Left renal pelvis (tissue), 4 donors: ENCODE measurements around the gene MARCHF9. TPM values are rescaled to one million over a fixed set of nuclear protein-coding genes. Genes with fewer than 3 reads are reported as not detected.
A peak's percentile ranks its signal among the peaks of the same experiment; 100 is the strongest.

ENCODE experiments used
- DNase-seq, 4 donors: peaks; one replicate each; pipeline ENCODE4 v3.0.0-alpha.2; 2013; ENCODE audit warnings: low read depth in 4 of 4, low spot score in 3 of 4
- polyA plus RNA-seq, 4 donors: library from polyadenylated mRNA; unstranded; fragments of 120-200 nt; gene quantifications; one replicate each; pipeline ENCODE4 v1.2.1, GENCODE V29; 2013; ENCODE audit not compliant: insufficient read length in 4 of 4

The MARCHF9 gene
- polyA plus RNA-seq, 4 donors, result 9.9 to 25.9 (median 16.3) TPM

DNA sequence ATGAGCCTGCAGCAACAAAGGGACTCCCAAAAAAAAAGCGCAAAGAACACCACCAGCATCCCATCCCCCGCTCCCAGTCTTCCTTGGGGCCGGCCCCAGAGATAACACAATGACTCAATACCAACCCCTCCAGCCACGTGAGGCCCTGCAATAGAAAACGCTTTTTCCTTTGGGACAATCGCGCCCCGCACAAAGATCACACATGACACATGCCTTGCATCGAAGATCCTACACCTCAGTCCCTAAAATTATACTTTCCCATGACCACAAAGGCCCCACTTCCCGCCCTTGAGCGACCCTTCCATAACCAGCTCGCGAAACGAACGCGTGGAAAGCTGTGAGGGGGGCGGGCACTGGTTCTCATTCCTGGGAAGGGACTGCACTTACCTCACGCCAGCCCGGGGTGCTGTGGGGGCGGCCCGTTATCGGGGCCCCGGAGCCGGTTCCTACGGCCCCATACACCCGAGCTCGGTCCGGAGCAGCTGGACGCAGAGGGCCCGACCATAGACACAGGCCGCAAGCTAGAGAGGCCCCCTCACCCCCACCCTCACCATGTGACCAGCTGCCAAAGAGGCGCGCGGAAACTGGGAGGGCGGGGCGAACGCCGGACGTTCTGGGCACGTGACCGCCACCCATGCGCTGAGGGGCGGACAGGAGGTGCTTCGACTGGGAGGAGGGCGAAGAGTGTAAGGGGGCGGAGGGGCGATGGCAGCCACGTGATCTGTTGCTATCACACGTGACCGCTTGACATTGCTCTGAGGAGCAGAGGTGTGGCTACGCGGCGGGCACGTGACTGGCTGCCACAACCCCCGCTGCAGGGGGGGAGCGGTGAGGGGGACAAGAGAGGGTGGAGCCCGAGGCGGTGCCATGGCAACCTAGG, 2.9 kb upstream of the MARCHF9 start, which contains the start of gene CDK4:
Gene CDK4, minus strand, starts transcription at position 523 of the 880 bp plus-strand sequence. CDS start 593 bp downstream, outside the sequence.
- peak; percentile 96 to 98 (median 97) for DNase-seq

DNA sequence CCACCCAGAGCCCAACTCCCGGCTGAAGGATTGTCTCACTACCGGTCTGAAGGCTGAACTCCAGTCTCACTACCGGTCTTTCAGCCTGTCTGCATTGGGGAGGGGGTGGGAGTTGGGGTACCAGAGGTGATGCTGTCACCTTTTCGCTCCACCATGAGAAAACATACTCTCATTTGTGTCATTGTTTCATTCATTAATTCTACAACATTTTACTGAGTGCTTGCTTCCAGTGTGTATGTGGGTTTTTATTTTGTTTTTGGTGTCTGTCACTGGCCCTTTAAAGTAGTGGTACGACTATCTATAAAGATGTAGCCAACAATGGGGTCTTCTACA, 2.3 kb upstream of the MARCHF9 start:
- DNase-seq, result no peak

DNA sequence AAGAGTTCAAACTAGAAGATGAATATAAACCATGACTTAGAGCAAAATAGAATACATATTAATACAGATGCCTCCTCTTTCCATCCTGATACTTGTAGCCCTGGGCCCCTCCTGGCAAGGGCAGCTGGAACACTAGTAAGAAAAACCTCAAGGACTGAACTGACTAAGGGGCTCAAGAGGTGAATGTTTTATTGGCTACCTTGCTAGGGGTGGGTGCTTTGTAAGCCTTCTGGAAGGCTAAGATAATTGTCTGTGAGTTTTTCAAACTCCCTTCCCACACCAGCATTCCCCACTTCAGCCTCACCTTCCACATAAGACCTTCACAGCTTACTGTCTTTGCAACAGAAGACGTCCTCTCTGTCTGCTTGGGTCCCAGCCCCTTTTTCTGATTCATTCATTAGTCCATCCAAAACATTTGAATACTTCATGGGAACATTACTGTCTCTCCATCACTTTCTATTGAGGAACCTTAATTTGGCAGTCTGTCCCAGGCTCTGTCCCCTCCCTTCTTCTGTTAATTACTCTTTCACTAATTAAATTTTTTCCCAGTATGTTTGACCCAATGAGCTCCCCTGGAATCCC, 1.1 kb upstream of the MARCHF9 start:
- DNase-seq, result no peak

DNA sequence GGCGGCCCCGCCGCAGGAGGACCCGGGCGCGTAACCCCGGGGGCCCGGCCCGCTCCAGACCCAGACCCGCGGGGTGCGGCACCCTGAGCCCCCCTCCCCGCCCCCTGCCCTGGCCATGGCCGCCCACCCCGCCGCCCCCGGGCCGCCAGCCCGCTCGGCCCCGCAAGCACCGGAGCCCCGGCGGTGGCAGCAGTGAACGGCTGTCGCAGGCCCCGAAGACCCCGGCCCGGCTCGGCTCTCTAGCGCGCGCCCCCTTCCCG, 221 bp downstream of the MARCHF9 start:
- no peak for DNase-seq

DNA sequence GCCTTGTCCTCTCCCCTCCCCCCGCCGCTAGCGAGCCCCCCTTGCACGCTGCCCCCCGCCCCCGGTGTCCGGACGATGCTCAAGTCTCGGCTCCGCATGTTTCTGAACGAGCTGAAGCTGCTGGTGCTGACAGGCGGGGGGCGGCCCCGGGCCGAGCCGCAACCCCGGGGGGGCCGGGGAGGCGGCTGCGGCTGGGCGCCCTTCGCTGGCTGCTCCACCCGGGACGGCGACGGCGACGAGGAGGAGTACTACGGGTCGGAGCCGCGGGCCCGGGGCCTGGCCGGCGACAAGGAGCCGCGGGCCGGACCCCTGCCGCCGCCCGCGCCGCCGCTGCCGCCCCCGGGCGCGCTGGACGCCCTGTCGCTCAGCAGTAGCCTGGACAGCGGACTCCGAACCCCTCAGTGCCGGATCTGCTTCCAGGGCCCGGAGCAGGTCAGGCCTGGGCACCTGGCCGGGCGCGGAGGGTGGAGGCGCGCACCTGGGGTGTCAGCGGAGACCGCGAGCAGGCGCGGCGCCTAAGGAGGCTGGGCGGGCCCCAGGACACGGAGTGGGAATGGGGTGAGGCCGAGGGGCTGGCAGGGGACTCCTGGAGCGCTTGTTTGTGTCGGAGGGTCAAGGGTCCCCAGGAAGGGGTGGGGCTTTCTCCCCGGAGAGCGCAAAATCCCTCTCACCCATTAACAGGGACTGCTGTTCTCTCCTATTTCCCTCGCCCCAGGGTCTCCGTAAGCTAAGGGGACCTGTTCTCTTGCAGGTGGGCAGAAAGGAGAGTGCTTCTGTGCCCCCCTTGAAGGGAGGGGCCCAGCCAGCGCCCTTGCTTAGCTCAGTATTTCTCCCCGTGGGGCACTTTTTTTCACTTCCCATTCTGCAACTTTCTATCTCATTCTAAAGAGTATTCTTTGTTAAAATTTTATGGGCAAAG, 810 bp downstream of the MARCHF9 start:
- DNase-seq, result no peak

DNA sequence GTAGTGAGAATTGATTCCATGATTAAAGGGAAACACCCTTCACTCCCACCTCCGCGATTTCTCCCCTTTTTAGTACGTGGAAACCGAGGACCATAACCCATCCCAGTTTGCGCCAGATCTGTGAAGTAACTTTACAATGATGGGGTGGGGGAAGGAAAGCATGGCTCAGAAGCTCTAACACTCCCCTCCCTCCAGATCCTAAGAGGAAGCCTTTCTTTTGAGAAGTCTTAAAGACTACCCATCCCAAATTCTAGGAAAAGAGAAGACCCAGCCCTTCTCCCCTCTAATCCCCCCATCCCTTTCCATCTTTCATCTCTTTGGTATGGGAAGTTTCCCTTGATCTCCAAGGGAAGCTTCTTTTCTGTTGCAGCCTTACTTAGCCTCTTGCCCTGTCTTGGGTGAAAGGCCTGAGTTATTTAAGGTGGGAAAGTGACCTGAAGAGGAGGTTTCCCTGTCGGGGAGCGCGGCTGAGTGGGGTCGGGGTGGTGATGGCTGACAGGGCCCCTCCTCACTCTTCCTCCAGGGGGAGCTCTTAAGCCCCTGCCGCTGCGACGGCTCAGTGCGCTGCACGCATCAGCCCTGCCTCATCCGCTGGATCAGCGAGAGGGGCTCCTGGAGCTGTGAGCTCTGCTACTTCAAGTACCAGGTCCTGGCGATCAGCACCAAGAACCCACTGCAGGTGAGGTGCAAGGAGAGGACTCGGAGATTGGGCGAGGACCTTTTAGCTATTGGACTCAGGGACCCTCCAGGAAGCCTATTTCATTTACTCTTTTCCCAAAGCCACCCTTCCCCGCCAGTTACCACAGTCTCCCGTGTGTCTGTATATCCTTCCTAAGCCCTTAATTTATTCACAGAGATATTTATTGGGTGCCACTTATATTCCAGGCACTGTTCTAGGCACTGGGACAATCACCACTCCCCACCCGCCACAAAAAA, 1.8 kb downstream of the MARCHF9 start:
- DNase-seq, result no peak

DNA sequence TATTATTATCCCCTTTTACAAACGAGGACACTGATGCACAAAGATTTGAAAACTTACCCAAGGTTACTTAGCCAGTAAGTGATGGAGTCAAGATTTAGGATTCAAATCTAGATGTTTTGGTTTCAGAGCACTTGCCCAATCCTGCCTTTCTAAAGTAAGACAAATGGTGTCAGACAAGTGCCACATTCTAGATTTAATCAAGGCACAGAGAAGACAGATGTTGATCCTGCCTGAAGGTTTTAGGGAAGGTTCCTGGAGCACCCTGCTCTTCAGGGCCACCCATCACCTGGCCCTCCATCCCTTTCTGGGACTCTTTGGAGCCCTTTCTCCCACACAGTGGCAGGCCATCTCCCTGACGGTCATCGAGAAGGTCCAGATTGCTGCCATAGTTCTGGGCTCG, 2.9 kb downstream of the MARCHF9 start:
- no peak for DNase-seq

DNA sequence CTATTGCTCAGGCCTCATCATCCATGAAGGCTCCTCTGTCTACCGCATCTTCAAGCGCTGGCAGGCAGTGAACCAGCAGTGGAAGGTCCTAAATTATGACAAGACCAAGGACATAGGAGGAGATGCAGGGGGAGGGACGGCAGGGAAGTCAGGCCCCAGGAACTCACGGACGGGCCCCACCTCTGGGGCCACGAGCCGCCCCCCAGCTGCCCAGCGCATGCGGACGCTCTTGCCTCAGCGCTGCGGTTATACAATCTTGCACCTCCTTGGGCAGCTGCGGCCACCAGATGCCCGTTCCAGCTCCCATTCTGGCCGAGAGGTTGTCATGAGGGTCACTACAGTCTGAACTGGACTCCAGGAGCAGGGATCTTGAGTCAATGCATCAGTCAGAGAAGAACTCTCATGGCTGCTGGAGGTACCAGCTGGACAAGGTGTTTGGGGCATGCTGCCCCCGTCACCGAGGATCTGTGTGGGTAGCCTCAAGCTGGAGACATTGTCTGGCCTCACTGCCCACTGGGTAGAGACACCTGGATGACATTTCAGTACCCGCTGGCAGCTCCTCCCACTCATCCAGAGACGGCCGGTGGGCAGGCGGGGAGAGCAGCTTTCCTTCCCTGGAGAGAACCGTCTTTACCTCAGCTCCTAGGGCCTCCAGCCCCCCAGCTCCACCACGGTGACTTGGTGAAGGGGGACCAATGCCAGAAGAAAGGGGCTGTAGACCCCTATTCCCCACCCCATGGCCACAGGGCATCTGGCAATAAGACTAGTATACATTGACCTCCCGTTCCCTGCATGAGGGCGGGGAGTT, 3.9 kb downstream of the MARCHF9 start:
- no peak for DNase-seq

DNA sequence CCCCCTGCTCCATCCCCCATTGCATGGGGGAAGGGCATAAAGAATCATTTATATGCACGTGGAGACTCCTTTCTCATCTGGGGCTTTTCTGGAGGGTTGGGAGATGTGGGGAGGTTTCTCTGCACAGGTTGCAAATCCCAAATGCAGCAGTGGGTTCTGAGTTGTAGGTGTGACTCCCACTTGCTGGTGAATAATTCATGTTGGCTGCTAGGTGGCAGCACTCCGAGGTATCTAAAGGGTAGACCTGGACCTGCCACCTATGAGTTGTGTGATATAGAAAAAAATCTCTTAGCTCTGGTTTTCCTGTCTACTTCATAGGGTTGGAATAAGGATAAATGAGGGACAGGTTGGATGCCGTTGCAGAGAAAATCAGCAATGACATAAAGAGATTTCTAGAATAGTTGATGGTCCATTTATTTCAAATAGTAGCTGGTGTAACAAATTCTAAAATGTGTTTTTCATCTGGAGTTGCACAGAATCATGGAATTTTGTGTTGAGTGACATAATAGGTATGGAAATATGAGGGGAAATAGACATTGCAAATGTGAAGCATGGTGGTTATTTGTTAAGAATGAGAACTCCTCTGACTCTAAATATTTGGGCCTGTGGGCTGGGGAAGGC, 4.6 kb downstream of the MARCHF9 start:
- no peak for DNase-seq

DNA sequence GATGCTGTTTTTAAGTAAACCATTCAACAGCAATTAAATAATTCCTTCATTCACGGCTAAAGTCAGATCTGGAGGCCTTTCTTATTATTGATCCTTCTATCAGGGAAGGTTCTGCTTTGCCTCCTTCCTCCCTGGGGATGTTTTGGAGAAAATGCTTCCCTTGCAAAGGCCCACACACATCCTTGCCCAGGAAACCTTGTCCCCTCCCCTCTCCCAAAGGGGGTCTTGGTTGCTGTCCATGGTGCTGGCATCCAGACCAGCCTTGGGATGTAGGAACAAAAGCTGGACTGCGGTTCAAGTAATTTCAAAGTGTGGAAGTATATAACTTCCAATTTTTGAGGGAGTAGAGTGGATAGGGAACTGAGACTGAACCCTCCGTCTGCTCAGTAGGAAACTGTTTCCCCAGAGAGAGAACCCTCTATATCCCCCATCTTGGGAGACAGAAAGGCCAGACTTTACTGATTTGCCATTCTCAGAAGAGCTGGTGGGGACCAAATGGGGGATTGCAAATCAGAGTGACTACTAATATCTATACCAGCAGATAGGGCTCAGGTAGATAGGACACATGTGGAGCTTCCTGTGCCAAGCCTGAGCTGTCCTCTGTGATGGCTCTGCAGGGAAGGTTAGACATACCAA, 5.6 kb downstream of the MARCHF9 start:
- DNase-seq, result no peak

DNA sequence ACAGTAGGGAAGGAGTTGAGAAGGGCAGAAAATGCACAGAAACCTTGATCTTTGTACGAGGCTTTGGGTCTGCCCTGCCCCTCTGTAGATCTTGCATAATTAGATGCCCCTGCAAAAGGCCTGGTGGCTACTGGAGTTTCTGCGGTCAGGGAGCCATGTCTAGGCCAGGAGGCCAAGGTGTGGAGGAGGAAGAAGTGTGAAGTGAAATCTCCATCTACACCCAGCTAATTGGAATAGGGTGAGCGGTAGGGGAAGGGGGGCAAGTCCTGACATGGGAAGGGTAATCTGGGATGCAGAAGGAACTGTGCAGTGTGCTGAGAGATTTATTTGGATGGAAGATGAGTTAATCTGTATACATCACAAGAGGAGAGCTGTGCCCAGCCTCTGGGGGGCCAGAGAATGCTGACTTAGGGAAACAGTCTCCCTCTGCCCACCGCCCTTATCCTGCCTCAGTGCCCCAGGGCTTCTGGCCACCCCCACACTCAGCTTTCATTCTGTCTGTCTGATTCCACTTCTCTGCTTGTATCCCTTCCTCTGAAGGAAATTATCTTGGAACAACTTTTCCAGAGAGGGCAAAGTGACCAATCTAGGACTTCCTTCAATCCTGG, 6.6 kb downstream of the MARCHF9 start:
- no peak for DNase-seq

DNA sequence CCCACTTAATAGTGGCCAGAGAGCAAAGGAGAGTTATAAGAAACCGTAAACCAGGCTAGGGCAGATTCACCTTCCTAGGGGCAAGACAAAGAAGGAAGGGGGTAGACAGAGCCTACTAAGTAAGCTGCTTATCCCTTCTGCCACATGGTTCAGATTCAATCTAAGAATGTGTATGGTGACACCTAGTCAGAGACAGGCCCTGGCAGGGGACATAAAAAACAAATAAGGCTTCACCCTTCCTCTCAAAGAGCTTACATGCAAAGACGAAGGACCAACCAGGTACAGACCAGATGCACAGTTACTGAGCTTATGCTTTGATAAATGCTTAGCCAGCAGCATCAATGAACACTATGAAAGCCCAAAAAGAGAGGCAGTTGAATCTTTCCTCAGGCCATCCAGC, 7.6 kb downstream of the MARCHF9 start:
- DNase-seq, result no peak

DNA sequence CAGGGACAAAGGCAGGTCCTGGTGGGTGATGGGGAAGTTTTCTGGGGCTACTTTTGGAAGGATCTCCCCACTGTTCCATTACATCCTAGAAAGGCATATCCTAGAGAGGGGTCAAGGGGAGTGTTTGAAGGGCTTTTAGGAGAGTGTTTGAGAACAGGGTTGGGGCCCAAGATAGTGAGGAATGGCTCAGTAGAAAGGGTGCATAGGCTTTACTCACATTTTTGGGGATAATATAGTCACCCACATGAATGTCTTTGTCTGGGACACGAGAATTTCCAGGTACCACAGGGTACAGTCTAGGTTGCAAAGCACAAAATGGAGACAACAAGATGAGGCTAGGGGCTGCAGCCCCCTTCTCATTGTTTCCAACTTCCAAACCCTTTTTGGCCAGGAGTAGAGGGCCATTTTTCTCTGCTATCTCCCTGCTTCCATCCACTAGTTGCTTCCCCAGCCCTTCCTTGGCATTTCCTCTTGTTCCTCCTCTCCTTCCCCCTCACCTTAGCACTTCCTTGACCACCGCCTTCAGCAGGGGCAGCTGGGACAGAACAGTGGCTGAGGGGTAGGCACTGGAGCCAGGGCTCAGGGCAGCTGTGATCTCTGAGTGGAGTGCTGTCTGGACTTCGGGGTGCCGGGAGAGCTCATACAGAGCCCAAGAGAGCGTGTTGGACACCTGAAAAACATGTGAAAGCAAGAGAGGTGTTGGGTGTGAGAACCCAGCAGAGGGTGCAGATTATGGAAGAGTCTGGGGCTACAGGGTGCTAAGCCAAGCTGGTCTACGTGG, 9.2 kb downstream of the MARCHF9 start:
- DNase-seq, result no peak

DNA sequence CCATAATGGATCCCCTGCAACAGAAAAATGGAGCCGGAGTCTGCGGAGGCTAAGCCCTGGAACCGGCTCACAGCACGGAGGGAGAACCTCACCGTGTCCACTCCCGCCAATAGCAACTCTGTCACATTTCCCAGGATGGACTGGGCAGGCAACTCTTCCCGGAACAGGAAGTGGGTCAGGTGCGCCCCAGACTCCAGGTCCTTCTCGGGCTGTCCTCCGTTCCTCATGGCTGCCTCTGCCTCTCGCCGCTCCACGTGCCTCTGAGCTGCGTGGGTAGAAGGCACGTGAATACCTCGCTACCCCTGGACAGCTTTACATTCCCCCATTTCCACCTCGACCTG, 9.7 kb downstream of the MARCHF9 start:
- no peak for DNase-seq

DNA sequence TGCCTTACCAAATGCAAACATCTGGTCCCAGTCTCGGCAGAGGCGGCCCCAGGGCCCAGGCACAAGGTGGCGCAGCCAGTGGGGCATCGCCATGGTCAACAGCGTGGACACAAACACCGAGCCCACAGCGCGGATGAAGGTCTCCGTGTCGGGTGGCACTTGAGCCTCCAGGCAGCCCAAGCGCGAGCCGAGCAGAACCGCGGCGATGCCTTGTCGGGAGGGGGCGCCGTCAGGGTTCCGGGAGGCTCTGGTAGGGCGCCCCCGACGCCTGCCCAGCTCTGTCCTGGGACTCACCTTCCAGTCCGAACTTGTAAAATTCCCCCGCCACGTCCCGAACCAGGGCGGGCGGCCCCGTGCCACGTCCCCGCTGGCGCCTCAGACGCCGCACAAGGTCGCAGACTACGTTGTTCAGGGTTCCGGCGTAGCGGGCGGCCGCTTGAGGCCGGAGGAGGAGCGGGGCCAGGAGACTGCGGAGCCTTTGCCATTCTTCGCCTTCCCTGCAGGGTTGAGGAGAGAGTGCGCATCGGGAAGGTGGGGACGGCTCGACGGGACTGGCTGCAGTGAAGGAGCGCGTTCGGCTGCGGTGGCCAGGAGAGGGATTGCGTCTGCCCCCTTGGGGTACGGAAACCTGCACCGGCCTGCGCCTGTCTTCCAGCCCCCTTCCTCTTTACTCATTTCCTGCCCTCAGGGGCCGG, 10.2 kb downstream of the MARCHF9 start:
- DNase-seq, result no peak

DNA sequence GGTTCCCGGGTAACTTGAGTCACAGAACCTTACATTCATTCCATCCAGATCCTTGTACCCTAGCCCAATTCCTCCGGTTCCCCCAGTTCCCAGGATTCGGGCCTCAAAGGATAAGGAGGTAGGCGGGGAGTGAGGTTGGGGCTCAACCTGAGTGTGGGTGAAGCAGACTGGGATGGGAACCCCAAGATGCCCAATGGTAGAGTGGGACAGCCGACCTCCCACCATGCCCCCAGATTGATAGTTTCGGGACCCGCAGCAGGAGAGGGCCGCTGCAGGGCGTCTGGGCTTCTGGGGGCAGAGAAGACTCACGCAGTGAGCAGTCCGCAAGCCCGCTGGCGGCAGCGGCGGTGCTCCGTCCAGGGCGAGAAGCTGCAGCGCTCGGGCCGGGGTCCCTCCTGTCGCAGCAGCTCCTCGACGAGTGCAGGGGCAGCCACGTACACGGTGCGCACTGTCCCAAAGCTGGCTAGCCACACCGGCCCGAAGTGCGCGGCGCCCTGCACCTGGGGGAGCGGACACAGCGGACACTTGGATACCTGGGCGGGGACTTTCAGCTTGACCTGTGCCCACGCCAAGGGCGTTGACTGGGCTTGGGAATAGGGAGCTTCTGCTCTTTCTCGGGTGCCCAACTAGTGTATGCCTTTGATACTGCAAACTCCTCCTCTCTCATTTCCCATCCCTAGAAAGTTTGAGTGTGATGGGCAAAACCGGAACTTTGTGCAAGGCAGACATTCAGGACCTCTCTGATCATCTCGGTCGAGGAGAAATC, 11.0 kb downstream of the MARCHF9 start:
- no peak for DNase-seq
